HEK293 (cell line): Measurements from ENCODE around the gene PNCK.

ENCODE experiments used
- CTCF ChIA-PET: fragments of 350-600 bp; formaldehyde crosslinking; extraction: SDS; loops from one replicate; lab custom pipeline; 2021; ENCODE audit warnings: antibody characterized with exemption; lab: Yijun Ruan, JAX
- POLR2A ChIA-PET: fragments of 300-600 bp; formaldehyde crosslinking; extraction: SDS; loops from one replicate; lab custom pipeline; 2020; ENCODE audit warnings: antibody characterized with exemption, inconsistent platforms; lab: Yijun Ruan, JAX
- H3K27ac ChIP-seq: fragments of 200-500 bp; sonication (Bioruptor generic); 2 replicates; pipeline ENCODE4 v1.5.1; 2014; ENCODE audit warnings: low read depth, low read length, control low read depth, inconsistent platforms; ENCODE audit errors: extremely low read depth
- H3K36me3 ChIP-seq, 2 experiments: fragments of 200-500 bp in 1 of 2; sonication (Bioruptor generic) in 1 of 2; 1 replicate in 1 of 2; 2 replicates in 1 of 2; pipeline ENCODE4 v1.5.1; 2014 to 2017; ENCODE audit warnings: inconsistent platforms in 2 of 2, low read length in 2 of 2; ENCODE audit not compliant: control insufficient read depth in 2 of 2, insufficient read depth in 1 of 2
- H3K4me1 ChIP-seq: fragments of 200-500 bp; sonication (Bioruptor generic); 2 replicates; pipeline ENCODE4 v1.5.1; 2014; ENCODE audit warnings: mild to moderate bottlenecking, low read length, inconsistent platforms; ENCODE audit not compliant: control insufficient read depth, insufficient read depth
- H3K4me3 ChIP-seq: 2 replicates; pipeline ENCODE4 v1.5.1; 2011; ENCODE audit warnings: low read depth, mild to moderate bottlenecking, control low read depth, low read length, moderate library complexity
- H3K9me3 ChIP-seq: fragments of 200-500 bp; sonication (Bioruptor generic); 2 replicates; pipeline ENCODE4 v1.5.1; 2014; ENCODE audit warnings: low read depth, low read length, inconsistent platforms; ENCODE audit not compliant: control insufficient read depth, insufficient read depth
- HOXA7 ChIP-seq: sonication (generic); formaldehyde crosslinking; IDR thresholded peaks from 2 replicates; pipeline ENCODE4 v1.8.1; 2022; ENCODE audit warnings: missing genetic modification reagents, borderline replicate concordance
- IKZF3 ChIP-seq: fragments of 450-650 bp; IDR thresholded peaks from 2 replicates; pipeline ENCODE4 v1.5.0; 2018; ENCODE audit warnings: missing biosample characterization, mild to moderate bottlenecking, missing genetic modification characterization, moderate library complexity
- KLF16 ChIP-seq: fragments of 450-650 bp; formaldehyde crosslinking; IDR thresholded peaks from 2 replicates; pipeline ENCODE4 v1.5.1; 2017; ENCODE audit warnings: missing biosample characterization, missing genetic modification characterization
- WT1 ChIP-seq: fragments of 450-650 bp; formaldehyde crosslinking; IDR thresholded peaks from 2 replicates; pipeline ENCODE4 v1.5.1; 2016; ENCODE audit warnings: missing biosample characterization, missing genetic modification characterization
- ZBTB20 ChIP-seq: fragments of 450-650 bp; formaldehyde crosslinking; IDR thresholded peaks from 2 replicates; pipeline ENCODE4 v1.5.1; 2016; ENCODE audit warnings: missing biosample characterization, missing genetic modification characterization
- ZFP3 ChIP-seq: fragments of 450-650 bp; formaldehyde crosslinking; IDR thresholded peaks from 2 replicates; pipeline ENCODE4 v1.5.1; 2016; ENCODE audit warnings: low read depth, missing biosample characterization, missing genetic modification characterization
- ZFP41 ChIP-seq: fragments of 450-650 bp; formaldehyde crosslinking; IDR thresholded peaks from 2 replicates; pipeline ENCODE4 v1.5.1; 2016; ENCODE audit warnings: missing biosample characterization, missing genetic modification characterization, borderline replicate concordance
- ZNF112 ChIP-seq: fragments of 450-650 bp; formaldehyde crosslinking; IDR thresholded peaks from 2 replicates; pipeline ENCODE4 v1.5.0; 2017; ENCODE audit warnings: missing biosample characterization, missing genetic modification characterization
- ZNF121 ChIP-seq: fragments of 450-650 bp; formaldehyde crosslinking; IDR thresholded peaks from 2 replicates; pipeline ENCODE4 v1.5.1; 2016; ENCODE audit warnings: missing biosample characterization, missing genetic modification characterization
- ZNF184 ChIP-seq: fragments of 450-650 bp; IDR thresholded peaks from 2 replicates; pipeline ENCODE4 v1.5.1; 2018; ENCODE audit warnings: missing biosample characterization, mild to moderate bottlenecking, missing genetic modification characterization
- ZNF311 ChIP-seq: fragments of 450-650 bp; formaldehyde crosslinking; IDR thresholded peaks from 2 replicates; pipeline ENCODE4 v1.5.1; 2017; ENCODE audit warnings: missing biosample characterization, missing genetic modification characterization, borderline replicate concordance
- ZNF335 ChIP-seq: fragments of 450-650 bp; formaldehyde crosslinking; conservative IDR thresholded peaks from 2 replicates; pipeline ENCODE4 v1.5.1; 2016; ENCODE audit warnings: missing biosample characterization, missing genetic modification characterization
- ZNF416 ChIP-seq: fragments of 450-650 bp; formaldehyde crosslinking; IDR thresholded peaks from 2 replicates; pipeline ENCODE4 v1.5.1; 2016; ENCODE audit warnings: missing biosample characterization, missing genetic modification characterization
- ZNF560 ChIP-seq: fragments of 450-650 bp; formaldehyde crosslinking; IDR thresholded peaks from 2 replicates; pipeline ENCODE4 v1.5.1; 2017; ENCODE audit warnings: missing biosample characterization, missing genetic modification characterization, borderline replicate concordance
- ZNF664 ChIP-seq: fragments of 450-650 bp; formaldehyde crosslinking; IDR thresholded peaks from 2 replicates; pipeline ENCODE4 v1.5.1; 2016; ENCODE audit warnings: missing biosample characterization, missing genetic modification characterization
- ZNF707 ChIP-seq: fragments of 450-650 bp; formaldehyde crosslinking; IDR thresholded peaks from 2 replicates; pipeline ENCODE4 v1.5.1; 2016; ENCODE audit warnings: missing biosample characterization, missing genetic modification characterization
- ZNF747 ChIP-seq: fragments of 450-650 bp; formaldehyde crosslinking; IDR thresholded peaks from 2 replicates; pipeline ENCODE4 v1.5.1; 2016; ENCODE audit warnings: missing biosample characterization, missing genetic modification characterization
- ZSCAN16 ChIP-seq: fragments of 450-650 bp; formaldehyde crosslinking; IDR thresholded peaks from 2 replicates; pipeline ENCODE4 v1.5.1; 2016; ENCODE audit warnings: missing biosample characterization, missing genetic modification characterization
- TF ChIP-seq, protein P1 (sequence below): fragments of 450-650 bp; formaldehyde crosslinking; IDR thresholded peaks from 2 replicates; pipeline ENCODE4 v1.5.1; 2017; ENCODE audit warnings: missing biosample characterization, missing genetic modification characterization
- TF ChIP-seq, protein P2 (sequence below): fragments of 450-650 bp; formaldehyde crosslinking; IDR thresholded peaks from 2 replicates; pipeline ENCODE4 v1.5.1; 2016; ENCODE audit warnings: missing biosample characterization, missing genetic modification characterization
- TF ChIP-seq, protein P3 (sequence below): fragments of 450-650 bp; formaldehyde crosslinking; IDR thresholded peaks from 2 replicates; pipeline ENCODE4 v1.5.1; 2016; ENCODE audit warnings: missing biosample characterization, missing genetic modification characterization

Gene PNCK

DNA sequence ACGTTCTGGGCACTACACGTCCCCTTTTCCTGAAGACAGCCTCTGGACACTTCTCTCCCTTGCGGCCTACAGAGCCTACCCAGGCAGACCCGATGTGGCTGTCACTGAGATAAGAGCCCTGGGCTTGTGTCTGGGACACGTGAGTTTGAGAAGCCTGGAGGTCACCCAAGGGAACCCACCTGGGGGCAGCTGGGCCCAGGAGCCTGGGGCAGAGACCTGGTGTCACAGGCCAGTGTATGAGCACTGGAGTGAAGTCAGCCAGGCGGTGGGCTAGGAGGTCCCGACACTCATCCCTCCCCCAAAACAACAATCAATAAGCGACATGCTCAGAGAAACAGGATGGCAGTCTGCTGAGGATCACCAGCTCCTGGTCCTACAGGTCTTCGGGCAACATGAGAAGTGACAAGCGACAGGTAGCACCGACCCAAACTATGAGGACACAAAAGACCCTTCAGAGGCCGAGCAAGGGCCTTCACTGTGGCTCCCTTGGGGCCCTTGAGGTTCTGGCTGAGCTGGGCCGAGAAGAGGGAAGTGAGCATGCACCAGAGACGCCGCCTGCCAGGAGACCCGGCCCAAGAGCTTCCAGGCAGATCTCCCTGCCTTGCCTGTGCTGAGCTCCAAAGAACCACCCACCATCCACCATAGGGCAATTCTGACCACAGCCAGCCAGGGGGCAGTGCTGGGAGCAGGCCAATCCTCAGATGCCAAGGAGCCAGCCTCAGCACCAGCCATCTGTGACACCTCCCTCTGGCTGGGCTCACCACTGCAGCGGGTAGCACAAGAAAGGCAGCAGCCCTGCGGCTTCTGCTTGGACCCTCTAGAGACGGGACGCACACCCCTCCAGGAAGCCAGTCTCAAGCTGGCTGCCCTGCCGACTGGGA is 37.6 kb downstream of the PNCK start (continued):
- TF ChIP-seq, protein P1, sequence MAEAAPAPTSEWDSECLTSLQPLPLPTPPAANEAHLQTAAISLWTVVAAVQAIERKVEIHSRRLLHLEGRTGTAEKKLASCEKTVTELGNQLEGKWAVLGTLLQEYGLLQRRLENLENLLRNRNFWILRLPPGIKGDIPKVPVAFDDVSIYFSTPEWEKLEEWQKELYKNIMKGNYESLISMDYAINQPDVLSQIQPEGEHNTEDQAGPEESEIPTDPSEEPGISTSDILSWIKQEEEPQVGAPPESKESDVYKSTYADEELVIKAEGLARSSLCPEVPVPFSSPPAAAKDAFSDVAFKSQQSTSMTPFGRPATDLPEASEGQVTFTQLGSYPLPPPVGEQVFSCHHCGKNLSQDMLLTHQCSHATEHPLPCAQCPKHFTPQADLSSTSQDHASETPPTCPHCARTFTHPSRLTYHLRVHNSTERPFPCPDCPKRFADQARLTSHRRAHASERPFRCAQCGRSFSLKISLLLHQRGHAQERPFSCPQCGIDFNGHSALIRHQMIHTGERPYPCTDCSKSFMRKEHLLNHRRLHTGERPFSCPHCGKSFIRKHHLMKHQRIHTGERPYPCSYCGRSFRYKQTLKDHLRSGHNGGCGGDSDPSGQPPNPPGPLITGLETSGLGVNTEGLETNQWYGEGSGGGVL (tag by site-specific recombination) = no peak

DNA sequence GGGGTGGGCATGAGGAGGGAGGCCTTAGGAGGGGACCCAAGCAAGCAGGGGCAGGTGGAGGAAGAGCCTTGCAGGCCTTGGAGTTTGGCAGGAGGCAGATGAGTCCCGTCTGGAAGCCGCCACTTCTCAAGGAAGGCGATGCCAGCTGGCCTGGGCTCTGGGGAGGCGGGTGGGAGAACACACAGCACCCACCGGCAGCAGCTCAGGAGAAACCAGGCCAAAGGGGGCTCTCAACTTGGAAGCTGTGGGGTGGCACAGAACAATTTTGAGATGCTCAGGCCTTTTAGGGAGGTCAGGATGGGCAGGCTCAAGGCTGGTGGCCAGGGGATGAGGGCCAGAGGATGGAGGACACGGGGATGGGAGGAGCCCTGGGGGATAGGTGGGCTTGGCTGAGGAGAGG is 38.2 kb downstream of the PNCK start:
- CTCF ChIA-PET = interaction anchor here (0.7 to 3.0 kb wide), 14 partner anchors 10 to 80 kb away, joined by 3 to 21 read pairs (median 6); partner anchors contain the start of genes CCNQ and DUSP9
- no peaks in the 10 kb centered on the region for H3K9me3 ChIP-seq
- no peak overlapping the region for H3K4me3 ChIP-seq
- no peaks in the 10 kb centered on the region for H3K36me3 ChIP-seq
- POLR2A ChIA-PET = interaction anchor here (0.6 kb wide), 1 partner anchor 53 kb away, joined by 6 read pairs; no protein-coding TSS in a partner anchor
- no peak for TF ChIP-seq KLF16 (tag by site-specific recombination)
- TF ChIP-seq ZNF707 (tag by site-specific recombination) = no peak
- TF ChIP-seq ZBTB20 (tag by site-specific recombination) = no peak
- no peak for TF ChIP-seq ZNF747 (tag by site-specific recombination)
- no peak for TF ChIP-seq ZNF311 (tag by site-specific recombination)
- TF ChIP-seq ZNF335 = no peak
- TF ChIP-seq WT1 (tag by site-specific recombination) = no peak
- TF ChIP-seq, protein P2, sequence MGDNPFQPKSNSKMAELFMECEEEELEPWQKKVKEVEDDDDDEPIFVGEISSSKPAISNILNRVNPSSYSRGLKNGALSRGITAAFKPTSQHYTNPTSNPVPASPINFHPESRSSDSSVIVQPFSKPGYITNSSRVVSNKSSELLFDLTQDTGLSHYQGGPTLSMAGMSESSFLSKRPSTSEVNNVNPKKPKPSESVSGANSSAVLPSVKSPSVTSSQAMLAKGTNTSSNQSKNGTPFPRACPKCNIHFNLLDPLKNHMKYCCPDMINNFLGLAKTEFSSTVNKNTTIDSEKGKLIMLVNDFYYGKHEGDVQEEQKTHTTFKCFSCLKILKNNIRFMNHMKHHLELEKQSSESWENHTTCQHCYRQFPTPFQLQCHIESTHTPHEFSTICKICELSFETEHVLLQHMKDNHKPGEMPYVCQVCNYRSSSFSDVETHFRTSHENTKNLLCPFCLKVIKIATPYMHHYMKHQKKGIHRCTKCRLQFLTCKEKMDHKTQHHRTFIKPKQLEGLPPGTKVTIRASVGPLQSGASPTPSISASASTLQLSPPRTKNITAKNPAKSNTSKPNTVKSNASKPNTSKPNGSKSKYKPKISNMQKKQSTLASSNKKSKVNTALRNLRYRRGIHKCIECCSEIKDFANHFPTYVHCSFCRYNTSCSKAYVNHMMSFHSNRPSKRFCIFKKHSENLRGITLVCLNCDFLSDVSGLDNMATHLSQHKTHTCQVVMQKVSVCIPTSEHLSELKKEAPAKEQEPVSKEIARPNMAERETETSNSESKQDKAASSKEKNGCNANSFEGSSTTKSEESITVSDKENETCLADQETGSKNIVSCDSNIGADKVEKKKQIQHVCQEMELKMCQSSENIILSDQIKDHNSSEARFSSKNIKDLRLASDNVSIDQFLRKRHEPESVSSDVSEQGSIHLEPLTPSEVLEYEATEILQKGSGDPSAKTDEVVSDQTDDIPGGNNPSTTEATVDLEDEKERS = no peak
- no peak for TF ChIP-seq HOXA7 (CRISPR knock-in tag)
- no peak for TF ChIP-seq ZNF664 (tag by site-specific recombination)
- no peak for TF ChIP-seq IKZF3 (tag by site-specific recombination)
- TF ChIP-seq ZNF121 = no peak
- no peak for TF ChIP-seq ZFP41 (tag by site-specific recombination)
- TF ChIP-seq ZNF112 (tag by site-specific recombination) = no peak
- no peak for TF ChIP-seq ZFP3
- TF ChIP-seq ZNF184 = no peak
- no peak for TF ChIP-seq ZNF416 (tag by site-specific recombination)
- TF ChIP-seq ZNF560 (tag by site-specific recombination) = no peak
- TF ChIP-seq, protein P3, sequence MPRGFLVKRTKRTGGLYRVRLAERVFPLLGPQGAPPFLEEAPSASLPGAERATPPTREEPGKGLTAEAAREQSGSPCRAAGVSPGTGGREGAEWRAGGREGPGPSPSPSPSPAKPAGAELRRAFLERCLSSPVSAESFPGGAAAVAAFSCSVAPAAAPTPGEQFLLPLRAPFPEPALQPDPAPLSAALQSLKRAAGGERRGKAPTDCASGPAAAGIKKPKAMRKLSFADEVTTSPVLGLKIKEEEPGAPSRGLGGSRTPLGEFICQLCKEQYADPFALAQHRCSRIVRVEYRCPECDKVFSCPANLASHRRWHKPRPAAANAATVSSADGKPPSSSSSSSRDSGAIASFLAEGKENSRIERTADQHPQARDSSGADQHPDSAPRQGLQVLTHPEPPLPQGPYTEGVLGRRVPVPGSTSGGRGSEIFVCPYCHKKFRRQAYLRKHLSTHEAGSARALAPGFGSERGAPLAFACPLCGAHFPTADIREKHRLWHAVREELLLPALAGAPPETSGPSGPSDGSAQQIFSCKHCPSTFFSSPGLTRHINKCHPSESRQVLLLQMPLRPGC (tag by site-specific recombination) = no peak
- no peak for TF ChIP-seq ZSCAN16 (tag by site-specific recombination)
- TF ChIP-seq, all 188 proteins: peak for 0
- no peak overlapping the region for H3K27ac ChIP-seq
- H3K4me1 ChIP-seq = no peaks in the 10 kb centered on the region
